GM18868 (cell line): Measurements from ENCODE around the gene NPR2.
A peak's percentile ranks its signal among the peaks of the same experiment; 100 is the strongest.

Source experiments
- ATAC-seq: cut with Tn5 transposase; IDR thresholded peaks from one replicate; pipeline ENCODE4 v1.9.1; 2021; ENCODE audit warnings: mild to moderate bottlenecking, moderate library complexity; ENCODE audit not compliant: unreplicated experiment

Gene NPR2

GRCh38 chr9:35791297-35791921 lies at the start of gene NPR2:
Gene NPR2 (plus strand): TSS chr9:35791591. CDS start chr9:35792409, 818 bp downstream.
- ATAC-seq: no peak

DNA sequence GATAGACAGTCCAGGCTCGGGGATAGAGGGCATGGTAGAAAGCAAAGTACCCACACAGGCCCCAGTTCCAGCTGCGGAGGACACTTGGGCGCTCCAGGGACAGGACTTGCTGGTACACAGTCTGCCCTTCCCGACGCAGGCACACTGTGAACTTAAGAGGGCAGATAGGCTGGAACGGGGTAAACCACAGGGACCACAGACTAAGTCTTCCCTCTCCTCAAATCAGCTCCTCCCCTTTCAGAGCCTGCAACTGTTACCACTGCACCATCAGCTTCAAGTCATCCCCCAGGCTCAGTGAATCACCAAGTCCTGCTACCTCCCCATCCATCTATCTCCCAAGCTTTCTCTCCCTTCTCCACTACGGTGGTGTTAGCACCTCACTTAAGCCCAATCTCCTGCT lies 49.7 kb upstream of the NPR2 start:
- no peak for ATAC-seq

- no peak for ATAC-seq
Measured at GRCh38 chr9:35743452-35743851, 47.9 kb upstream of the NPR2 start.

- no peak for ATAC-seq
Measured at GRCh38 chr9:35743880-35744518, 47.4 kb upstream of the NPR2 start.

DNA sequence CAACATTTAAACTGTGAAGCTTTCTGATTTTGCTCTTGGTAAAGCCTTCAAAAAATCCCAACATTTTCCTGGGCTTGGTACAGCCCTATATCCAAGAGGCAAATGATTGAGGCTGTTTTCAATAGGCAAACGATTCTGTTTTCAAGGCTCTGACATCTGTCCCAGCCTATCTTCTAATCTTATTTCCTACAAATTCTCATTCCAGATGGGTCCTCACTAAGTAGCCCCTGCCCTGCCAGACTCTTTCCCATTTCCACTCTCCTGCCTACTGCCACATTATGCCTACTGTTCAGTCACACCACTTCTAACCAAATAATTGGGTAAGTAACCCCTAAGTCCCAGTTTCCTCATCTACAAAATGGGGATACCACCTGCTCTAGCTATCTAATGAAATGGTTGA lies 45.8 kb upstream of the NPR2 start:
- no peak for ATAC-seq

- no peak for ATAC-seq
Measured at GRCh38 chr9:35746583-35746982, 44.8 kb upstream of the NPR2 start.

GRCh38 chr9:35748242-35748857 lies 43.0 kb upstream of the NPR2 start:
- no peak for ATAC-seq

- peak; percentile 82 for ATAC-seq
Measured at GRCh38 chr9:35748858-35749514, 42.4 kb upstream of the NPR2 start, which contains the start of the genes GBA2 and RGP1. Gene GBA2 (minus strand): TSS chr9:35749228. CDS start chr9:35748704, 524 bp downstream. Gene RGP1 (plus strand): TSS chr9:35749287. CDS start chr9:35749756, 469 bp downstream.

GRCh38 chr9:35749515-35750255 lies 41.7 kb upstream of the NPR2 start:
- peak; percentile 20 for ATAC-seq

GRCh38 chr9:35750256-35750531 lies 41.2 kb upstream of the NPR2 start:
- no peak for ATAC-seq

GRCh38 chr9:35753466-35753865 lies 37.9 kb upstream of the NPR2 start:
- no peak for ATAC-seq

DNA sequence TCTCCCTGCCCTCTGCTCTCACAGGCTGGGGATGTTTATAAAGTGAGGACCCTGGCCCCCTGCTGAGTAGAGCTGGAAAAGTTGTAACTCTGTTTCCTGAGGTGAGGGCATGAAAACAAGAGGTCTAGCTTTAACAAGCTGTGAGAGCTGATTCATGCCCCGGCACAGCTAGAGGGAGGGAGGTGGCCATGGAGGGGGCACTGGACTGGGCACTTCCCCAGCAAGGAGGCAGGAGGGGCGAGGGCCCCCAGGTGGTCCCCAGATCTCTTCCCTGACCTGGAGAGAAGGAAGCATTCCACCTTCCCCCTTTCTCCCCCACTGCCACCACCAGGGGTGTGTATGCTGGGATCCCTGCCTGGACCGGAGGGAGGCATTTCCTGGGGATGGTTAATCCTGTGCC lies 37.1 kb upstream of the NPR2 start, which contains the start of gene MSMP:
Gene MSMP, minus strand, starts transcription at position 13 of the 400 bp plus-strand sequence. CDS start 147 bp downstream, outside the sequence.
- no peak for ATAC-seq

- ATAC-seq: no peak
Measured at GRCh38 chr9:35755071-35755470, 36.3 kb upstream of the NPR2 start.

GRCh38 chr9:35756275-35757225 lies 34.8 kb upstream of the NPR2 start:
- ATAC-seq: peak; percentile 67

DNA sequence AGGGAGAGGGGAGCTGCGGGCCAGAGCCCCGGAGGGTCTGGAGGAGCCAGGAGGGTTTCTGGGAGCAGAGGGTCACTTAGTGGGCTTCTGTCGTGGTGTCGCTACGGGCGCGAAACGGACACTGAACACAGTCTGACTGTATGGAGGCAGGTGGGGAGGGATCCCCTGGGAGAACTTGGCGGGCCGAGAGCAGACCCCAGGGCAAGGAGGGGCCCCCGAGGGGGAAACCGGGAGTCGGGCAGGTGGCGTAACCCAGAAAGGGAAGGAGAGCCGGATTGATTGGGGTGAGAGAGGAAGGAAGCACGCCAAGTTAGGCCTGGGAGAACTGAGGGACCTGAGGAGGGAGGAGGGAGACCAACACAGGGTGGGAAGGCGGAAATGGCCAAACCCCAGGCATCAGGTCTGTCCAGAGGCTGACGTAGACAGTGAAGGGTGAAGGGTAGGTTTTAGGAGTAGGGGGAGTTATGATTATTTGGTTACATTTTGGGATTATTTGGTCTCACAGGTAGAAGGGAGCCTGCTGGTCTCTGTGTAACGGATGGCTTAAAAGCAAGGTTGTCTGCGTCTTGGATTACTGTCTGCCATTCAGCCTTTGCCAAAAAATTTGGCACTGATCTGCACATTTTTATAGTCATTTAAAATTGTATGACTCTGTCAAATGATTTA lies 34.0 kb upstream of the NPR2 start:
- ATAC-seq: peak; percentile 41

DNA sequence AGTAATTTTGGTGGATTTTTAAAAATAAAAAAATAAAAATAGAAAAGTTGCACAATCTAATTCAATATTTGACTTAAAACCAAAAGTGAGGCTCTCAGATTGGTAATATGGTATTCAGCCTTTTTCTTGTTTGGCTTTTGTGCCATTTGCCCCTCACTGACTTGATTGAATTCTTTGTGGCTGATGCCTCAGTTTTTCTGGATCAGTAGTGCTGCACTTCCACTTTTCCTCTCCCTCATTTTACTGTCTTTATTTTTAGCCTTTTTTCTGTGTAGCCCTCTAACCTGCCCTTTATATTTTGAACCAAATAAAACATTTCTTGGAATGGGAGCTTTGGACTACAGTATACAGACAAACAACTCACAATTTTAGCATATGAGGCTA lies 33.5 kb upstream of the NPR2 start:
- ATAC-seq: no peak

DNA sequence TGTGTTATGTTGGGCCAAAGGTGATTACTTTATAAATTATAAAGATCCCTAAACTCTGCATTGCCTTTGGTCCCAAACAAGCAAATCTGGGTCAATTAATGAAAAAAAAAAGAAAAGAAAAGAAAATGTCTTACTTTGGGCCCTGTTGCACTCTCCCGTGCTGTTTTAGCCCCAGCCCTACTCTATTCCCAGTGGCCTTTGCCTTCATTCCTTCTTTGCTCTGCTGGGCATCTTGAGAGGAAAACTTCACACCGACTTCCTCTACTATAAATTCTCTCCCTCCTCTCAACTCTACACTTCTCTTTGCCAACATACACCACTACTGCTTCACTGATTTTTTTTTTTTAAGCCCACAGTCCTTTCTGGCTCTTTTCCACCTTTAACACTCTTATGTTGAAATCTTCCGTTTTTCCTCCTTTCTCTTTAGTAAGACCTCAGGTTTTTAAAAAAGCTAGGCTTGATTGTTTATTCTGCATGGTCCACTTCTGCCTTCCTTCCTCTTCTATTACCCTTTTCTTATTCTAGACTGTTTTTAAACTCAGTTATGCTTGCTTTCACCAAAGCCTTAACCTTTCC lies 32.8 kb upstream of the NPR2 start:
- no peak for ATAC-seq

DNA sequence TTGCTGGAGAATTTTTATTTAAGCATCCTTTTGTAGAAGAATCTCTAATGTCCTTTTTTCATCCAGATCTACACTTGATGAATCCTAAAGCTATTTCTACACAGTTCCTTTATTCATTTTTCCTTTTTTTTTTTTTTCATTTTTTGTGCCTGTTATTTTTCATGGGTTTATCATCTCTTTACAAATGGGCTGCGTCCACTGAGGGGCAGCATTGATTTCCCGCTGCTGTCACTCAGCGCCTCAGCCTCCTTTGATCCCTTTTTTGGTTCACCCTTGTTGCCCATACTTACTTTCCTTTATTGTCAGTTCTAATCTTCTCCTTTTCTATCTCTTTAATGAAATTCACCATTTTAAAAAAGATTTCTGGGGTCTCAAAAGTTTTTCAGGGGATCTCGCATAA lies 31.6 kb upstream of the NPR2 start:
- no peak for ATAC-seq

DNA sequence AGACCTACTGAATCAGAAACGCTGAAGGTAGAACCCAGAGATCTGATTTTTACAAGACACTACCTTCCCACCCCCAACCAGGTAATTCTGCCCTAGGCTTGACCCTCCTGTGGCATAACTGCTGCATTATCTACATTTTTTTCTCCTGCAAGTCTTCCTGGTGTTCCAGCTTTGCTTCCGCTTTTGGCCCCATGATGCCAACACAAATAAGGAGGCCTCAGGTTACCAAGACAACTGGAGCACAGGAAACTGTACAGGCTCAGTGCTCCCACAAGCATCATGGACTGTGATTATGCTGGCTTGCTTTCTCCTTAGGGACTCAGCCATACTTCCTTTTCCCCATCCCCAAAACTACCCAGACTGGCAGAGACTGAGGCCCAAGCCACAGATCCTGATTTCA lies 30.7 kb upstream of the NPR2 start:
- ATAC-seq: no peak
